OCI-LY1 (cell line): Measurements from ENCODE around the gene NEUROD4.

Experiments
- H2AFZ ChIP-seq: fragments of 200-600 bp; sonication (generic), shearing (Covaris generic); 2 replicates; pipeline ENCODE4 v1.6.0; 2014; ENCODE audit warnings: antibody characterized with exemption, mild to moderate bottlenecking, low read length
- H3F3A ChIP-seq: fragments of 200-600 bp; sonication (generic), shearing (Covaris generic); 2 replicates; pipeline ENCODE4 v1.6.0; 2014; ENCODE audit warnings: mild to moderate bottlenecking, antibody characterized with exemption, low read length, moderate library complexity; ENCODE audit not compliant: insufficient read depth
- H3K27ac ChIP-seq: fragments of 200-600 bp; sonication (generic); 2 replicates; pipeline ENCODE4 v1.5.1; 2014; ENCODE audit warnings: low read length, mixed run types, mild to moderate bottlenecking, low read depth; ENCODE audit not compliant: poor library complexity, severe bottlenecking
- H3K27me3 ChIP-seq: fragments of 200-600 bp; sonication (generic); 2 replicates; pipeline ENCODE4 v1.6.0; 2014; ENCODE audit warnings: antibody characterized with exemption, mild to moderate bottlenecking, low read length, moderate library complexity; ENCODE audit not compliant: insufficient read depth
- H3K36me3 ChIP-seq: fragments of 200-600 bp; sonication (generic); 2 replicates; pipeline ENCODE4 v1.6.1; 2014; ENCODE audit warnings: mild to moderate bottlenecking, antibody characterized with exemption, low read length, moderate library complexity, mixed read lengths; ENCODE audit not compliant: insufficient read depth
- H3K4me1 ChIP-seq: fragments of 200-600 bp; sonication (generic); 2 replicates; pipeline ENCODE4 v1.5.1; 2014; ENCODE audit warnings: mild to moderate bottlenecking, low read length, moderate library complexity; ENCODE audit not compliant: insufficient read depth, severe bottlenecking
- H3K4me2 ChIP-seq: fragments of 200-600 bp; sonication (generic), shearing (Covaris generic); 2 replicates; pipeline ENCODE4 v1.6.1; 2014; ENCODE audit warnings: low read length
- H3K4me3 ChIP-seq: fragments of 200-600 bp; sonication (generic); 2 replicates; pipeline ENCODE4 v1.5.1; 2014; ENCODE audit warnings: low read length, low read depth, mild to moderate bottlenecking, mixed read lengths; ENCODE audit not compliant: poor library complexity, severe bottlenecking
- H3K79me2 ChIP-seq: fragments of 200-600 bp; shearing (Covaris generic); 2 replicates; pipeline ENCODE4 v1.6.1; 2016; ENCODE audit warnings: mixed run types, low read length, mixed read lengths; ENCODE audit not compliant: insufficient read depth
- H3K9ac ChIP-seq: fragments of 200-600 bp; sonication (generic), shearing (Covaris generic); 2 replicates; pipeline ENCODE4 v1.6.1; 2014; ENCODE audit warnings: mild to moderate bottlenecking, low read length, mixed read lengths
- H3K9me2 ChIP-seq: fragments of 200-600 bp; sonication (generic), shearing (Covaris generic); 2 replicates; pipeline ENCODE4 v1.6.1; 2014; ENCODE audit warnings: low read depth, mild to moderate bottlenecking, low read length, mixed read lengths
- H3K9me3 ChIP-seq: fragments of 200-600 bp; shearing (Covaris generic); 2 replicates; pipeline ENCODE4 v1.6.1; 2014; ENCODE audit warnings: low read length, mixed read lengths
- H4K20me1 ChIP-seq: fragments of 200-600 bp; sonication (generic), shearing (Covaris generic); 2 replicates; pipeline ENCODE4 v1.6.0; 2016; ENCODE audit warnings: mild to moderate bottlenecking, low read length; ENCODE audit not compliant: insufficient read depth
- CTCF ChIP-seq: fragments of 200-600 bp; sonication (generic), shearing (Covaris generic); IDR thresholded peaks from 2 replicates; pipeline ENCODE4 v1.5.1; 2017; ENCODE audit warnings: mild to moderate bottlenecking, antibody characterized with exemption, low read length, moderate library complexity, mixed read lengths
- EZH2 ChIP-seq: fragments of 200-600 bp; sonication (generic), shearing (Covaris generic); IDR thresholded peaks from 2 replicates; pipeline ENCODE4 v1.8.0; 2017; ENCODE audit warnings: borderline replicate concordance, mixed run types, mild to moderate bottlenecking, antibody characterized with exemption, low read length, moderate library complexity, mixed read lengths

The NEUROD4 gene

GRCh38 chr12:55060470-55060869 lies 40.7 kb downstream of the NEUROD4 start:
- Histone ChIP-seq H3K9me3 (no peaks in the 10 kb centered on the region), H3K27ac (no peak overlapping the region), H3K9ac (no peak overlapping the region), H3K36me3 (no peaks in the 10 kb centered on the region), H3K9me2 (no peaks in the 10 kb centered on the region), H3K79me2 (no peaks in the 10 kb centered on the region), H3K4me3 (no peak overlapping the region), H3K27me3 (no peaks in the 10 kb centered on the region), H3F3A (no peaks in the 10 kb centered on the region), H3K4me1 (no peaks in the 10 kb centered on the region), H2AFZ (no peak overlapping the region), H3K4me2 (no peak overlapping the region), H4K20me1 (no peaks in the 10 kb centered on the region)
- TF ChIP-seq EZH2 (no peak), CTCF (no peak)

GRCh38 chr12:55061024-55061423 lies 41.2 kb downstream of the NEUROD4 start:
- H3K27ac ChIP-seq: no peak overlapping the region
- H3K4me1 ChIP-seq: no peaks in the 10 kb centered on the region
- no peak overlapping the region for H3K4me3 ChIP-seq
- no peaks in the 10 kb centered on the region for H4K20me1 ChIP-seq
- no peaks in the 10 kb centered on the region for H3K36me3 ChIP-seq
- no peaks in the 10 kb centered on the region for H3K79me2 ChIP-seq
- no peaks in the 10 kb centered on the region for H3K27me3 ChIP-seq
- H3K9ac ChIP-seq: no peak overlapping the region
- H3K4me2 ChIP-seq: no peak overlapping the region
- H3K9me3 ChIP-seq: no peaks in the 10 kb centered on the region
- H3F3A ChIP-seq: no peaks in the 10 kb centered on the region
- TF ChIP-seq CTCF (no peak), EZH2 (no peak)
- no peak overlapping the region for H2AFZ ChIP-seq
- H3K9me2 ChIP-seq: no peaks in the 10 kb centered on the region

GRCh38 chr12:55063291-55063690 lies 43.5 kb downstream of the NEUROD4 start:
- Histone ChIP-seq H3K4me2 (no peak overlapping the region), H3F3A (no peaks in the 10 kb centered on the region), H2AFZ (no peak overlapping the region), H3K79me2 (no peaks in the 10 kb centered on the region), H3K9me3 (no peaks in the 10 kb centered on the region), H3K4me1 (no peaks in the 10 kb centered on the region), H3K4me3 (no peak overlapping the region), H4K20me1 (no peaks in the 10 kb centered on the region), H3K27ac (no peak overlapping the region), H3K36me3 (no peaks in the 10 kb centered on the region), H3K27me3 (no peaks in the 10 kb centered on the region), H3K9ac (no peak overlapping the region), H3K9me2 (no peaks in the 10 kb centered on the region)
- no peak for TF ChIP-seq EZH2
- no peak for TF ChIP-seq CTCF
